Measurements from ENCODE around the gene P2RY8.

DNA sequence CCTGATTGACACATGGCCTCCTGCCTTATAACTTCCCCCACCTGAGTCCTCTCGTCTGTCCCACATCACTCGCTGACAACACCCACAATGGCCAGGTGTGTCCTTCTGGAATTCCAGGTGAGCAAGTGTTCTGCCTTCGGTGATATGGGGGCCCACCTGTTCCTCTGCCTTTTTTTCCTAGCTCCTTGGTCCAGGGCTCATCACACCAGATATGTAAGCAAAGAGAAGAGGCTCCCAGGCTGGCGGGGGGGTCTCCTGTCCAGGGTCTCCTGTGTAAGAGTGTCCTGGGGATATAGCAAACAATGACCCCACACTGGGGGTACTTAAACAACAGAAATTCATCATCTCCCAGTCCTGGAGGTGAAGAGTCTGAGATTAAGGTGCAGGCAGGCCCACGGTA is 25.2 kb downstream of the P2RY8 start:
- no peak for TF ChIP-seq ARNT (IDR thresholded peaks at IDR 0.05)
- TF ChIP-seq FOXA1 (IDR thresholded peaks at IDR 0.05): no peak
- no peak for TF ChIP-seq FOXM1 (IDR thresholded peaks at IDR 0.05; ENCODE audit: borderline replicate concordance)
- no peak for TF ChIP-seq BHLHE40 (IDR thresholded peaks at IDR 0.05; ENCODE audit: borderline replicate concordance)
- TF ChIP-seq, protein P1, sequence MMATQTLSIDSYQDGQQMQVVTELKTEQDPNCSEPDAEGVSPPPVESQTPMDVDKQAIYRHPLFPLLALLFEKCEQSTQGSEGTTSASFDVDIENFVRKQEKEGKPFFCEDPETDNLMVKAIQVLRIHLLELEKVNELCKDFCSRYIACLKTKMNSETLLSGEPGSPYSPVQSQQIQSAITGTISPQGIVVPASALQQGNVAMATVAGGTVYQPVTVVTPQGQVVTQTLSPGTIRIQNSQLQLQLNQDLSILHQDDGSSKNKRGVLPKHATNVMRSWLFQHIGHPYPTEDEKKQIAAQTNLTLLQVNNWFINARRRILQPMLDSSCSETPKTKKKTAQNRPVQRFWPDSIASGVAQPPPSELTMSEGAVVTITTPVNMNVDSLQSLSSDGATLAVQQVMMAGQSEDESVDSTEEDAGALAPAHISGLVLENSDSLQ (IDR thresholded peaks at IDR 0.05): no peak
- no peak for TF ChIP-seq TARDBP (IDR thresholded peaks at IDR 0.05)
